Hepatocyte (in vitro differentiated cells): ENCODE results near the gene FOXC2. TPM values are rescaled to one million over a fixed set of nuclear protein-coding genes. Genes with fewer than 3 reads are reported as not detected.

Source experiments
- DNase-seq: peaks from one replicate; pipeline ENCODE4 v3.0.0-alpha.2; 2016; ENCODE audit warnings: low spot score
- H2AFZ ChIP-seq: fragments of 200-600 bp; sonication (generic); 2 replicates; pipeline ENCODE4 v1.6.0; 2016; ENCODE audit warnings: antibody characterized with exemption, mild to moderate bottlenecking
- H3K27ac ChIP-seq: fragments of 200-600 bp; sonication (generic); 2 replicates; pipeline ENCODE4 v1.5.1; 2016; ENCODE audit warnings: mild to moderate bottlenecking
- H3K27me3 ChIP-seq: fragments of 200-600 bp; sonication (generic); 2 replicates; pipeline ENCODE4 v1.6.1; 2016
- H3K36me3 ChIP-seq: fragments of 200-600 bp; sonication (generic); replicated peaks from 2 replicates; pipeline ENCODE4 v1.5.1; 2016; ENCODE audit warnings: low read depth; ENCODE audit not compliant: insufficient read depth
- H3K4me1 ChIP-seq: fragments of 200-600 bp; sonication (generic); 2 replicates; pipeline ENCODE4 v1.5.1; 2016; ENCODE audit warnings: mild to moderate bottlenecking, moderate library complexity; ENCODE audit not compliant: insufficient read depth
- H3K4me2 ChIP-seq: fragments of 200-600 bp; sonication (generic); 2 replicates; pipeline ENCODE4 v1.6.0; 2016
- H3K4me3 ChIP-seq: fragments of 200-600 bp; sonication (generic); 2 replicates; pipeline ENCODE4 v1.5.1; 2016; ENCODE audit warnings: mild to moderate bottlenecking
- H3K79me2 ChIP-seq: fragments of 200-600 bp; sonication (generic); 2 replicates; pipeline ENCODE4 v1.6.0; 2017; ENCODE audit warnings: mild to moderate bottlenecking
- H3K9me2 ChIP-seq: fragments of 200-600 bp; sonication (generic); replicated peaks from 2 replicates; pipeline ENCODE4 v1.6.0; 2017; ENCODE audit warnings: mild to moderate bottlenecking; ENCODE audit not compliant: insufficient read depth
- H3K9me3 ChIP-seq: fragments of 200-600 bp; sonication (generic); 2 replicates; pipeline ENCODE4 v1.5.1; 2016; ENCODE audit warnings: low read depth, mild to moderate bottlenecking
- H4K20me1 ChIP-seq: fragments of 200-600 bp; sonication (generic); 2 replicates; pipeline ENCODE4 v1.6.0; 2016; ENCODE audit warnings: mild to moderate bottlenecking; ENCODE audit not compliant: insufficient read depth, poor library complexity, severe bottlenecking
- CTCF ChIP-seq: fragments of 200-600 bp; sonication (generic); IDR thresholded peaks from 2 replicates; pipeline ENCODE4 v1.5.1; 2016; ENCODE audit warnings: antibody characterized with exemption, mild to moderate bottlenecking; ENCODE audit not compliant: poor library complexity
- EZH2 ChIP-seq: fragments of 200-600 bp; sonication (generic); IDR thresholded peaks from 2 replicates; pipeline ENCODE4 v1.6.1; 2016; ENCODE audit warnings: antibody characterized with exemption, mild to moderate bottlenecking, borderline replicate concordance
- EZH2phosphoT487 ChIP-seq: fragments of 200-600 bp; sonication (generic); IDR thresholded peaks from one replicate; pipeline ENCODE4 v1.6.1; 2018; ENCODE audit warnings: antibody characterized with exemption, mild to moderate bottlenecking, low read depth, moderate library complexity; ENCODE audit not compliant: unreplicated experiment, severe bottlenecking
- WGBS: methylation state at CpG from one replicate; pipeline ENCODE4 v1.1.6; 2016; ENCODE audit warnings: low lambda C conversion rate; ENCODE audit errors: missing lambda C conversion rate; 5-methylcytosine and 5-hydroxymethylcytosine counted together
- polyA plus RNA-seq: library from polyadenylated mRNA; unstranded; fragments of >200 nt; fragmentation: Nextera tagmentation; extraction: Ambion mirVana; gene quantifications from 2 replicates; pipeline ENCODE4 v1.2.1, GENCODE V29; 2016
- total RNA-seq: library from RNA; depleted of rRNA; stranded (reverse); fragments of >200 nt; gene quantifications from 2 replicates; pipeline ENCODE4 v1.2.3, GENCODE V29; 2014

Gene FOXC2
- total and polyA plus RNA-seq, 2 experiments from 2014 or later = 0.30 TPM; not detected in 1

- H3K4me3 ChIP-seq = no peak overlapping the region
- no peak overlapping the region for H3K4me2 ChIP-seq
- peaks cover 5% of the 10 kb centered on the region for H3K4me1 ChIP-seq
- no peaks in the 10 kb centered on the region for H4K20me1 ChIP-seq
- peaks cover 52% of the 10 kb centered on the region for H3K27me3 ChIP-seq
- H3K27ac ChIP-seq = no peak overlapping the region
- WGBS = 92% methylated on average over 18 of the region's 18 CpGs
- no peaks in the 10 kb centered on the region for H3K9me3 ChIP-seq
- no peaks in the 10 kb centered on the region for H3K79me2 ChIP-seq
- no peaks in the 10 kb centered on the region for H3K36me3 ChIP-seq
- H3K9me2 ChIP-seq = no peaks in the 10 kb centered on the region
- TF ChIP-seq EZH2 = no peak
- no peak for TF ChIP-seq CTCF
- no peak for TF ChIP-seq EZH2phosphoT487
- DNase-seq = no peak
- H2AFZ ChIP-seq = no peak overlapping the region
These were observed 30.7 kb downstream of the FOXC2 start for GRCh38 chr16:86597126-86597879.

GRCh38 chr16:86597880-86598606 is 31.4 kb downstream of the FOXC2 start:
- no peaks in the 10 kb centered on the region for H3K9me3 ChIP-seq
- H4K20me1 ChIP-seq = no peaks in the 10 kb centered on the region
- 81% methylated on average over 7 of the region's 7 CpGs for WGBS
- no peak overlapping the region for H3K4me2 ChIP-seq
- no peak overlapping the region for H2AFZ ChIP-seq
- peaks cover 46% of the 10 kb centered on the region for H3K27me3 ChIP-seq
- no peak for DNase-seq
- H3K36me3 ChIP-seq = no peaks in the 10 kb centered on the region
- H3K4me1 ChIP-seq = peaks cover 5% of the 10 kb centered on the region
- H3K79me2 ChIP-seq = no peaks in the 10 kb centered on the region
- H3K9me2 ChIP-seq = no peaks in the 10 kb centered on the region
- no peak for TF ChIP-seq EZH2phosphoT487
- no peak for TF ChIP-seq CTCF
- no peak for TF ChIP-seq EZH2
- no peak overlapping the region for H3K4me3 ChIP-seq
- H3K27ac ChIP-seq = no peak overlapping the region

GRCh38 chr16:86598607-86599565 is 32.3 kb downstream of the FOXC2 start:
- no peaks in the 10 kb centered on the region for H4K20me1 ChIP-seq
- H3K79me2 ChIP-seq = no peaks in the 10 kb centered on the region
- H3K27ac ChIP-seq = no peak overlapping the region
- peaks cover under 1% of the 10 kb centered on the region for H3K4me1 ChIP-seq
- H3K4me3 ChIP-seq = no peak overlapping the region
- no peak for TF ChIP-seq EZH2phosphoT487
- no peak for TF ChIP-seq CTCF
- no peak for TF ChIP-seq EZH2
- 70% methylated on average over 22 of the region's 22 CpGs for WGBS
- no peaks in the 10 kb centered on the region for H3K9me2 ChIP-seq
- no peak for DNase-seq
- H3K4me2 ChIP-seq = no peak overlapping the region
- H3K9me3 ChIP-seq = no peaks in the 10 kb centered on the region
- H3K27me3 ChIP-seq = peaks cover 38% of the 10 kb centered on the region
- H2AFZ ChIP-seq = no peak overlapping the region
- H3K36me3 ChIP-seq = no peaks in the 10 kb centered on the region
